AG20443 (cell line): ENCODE results near the gene RRAGB.
"Not testable (repeated sequence)": the region's sequence is repeated elsewhere in the genome, so short reads cannot be mapped to it uniquely, and the experiment has no call there.

Source experiments
- DNase-seq: peaks from one replicate; pipeline ENCODE4 v3.0.0; 2012; ENCODE audit warnings: low spot score, mixed read lengths

The RRAGB gene

DNA sequence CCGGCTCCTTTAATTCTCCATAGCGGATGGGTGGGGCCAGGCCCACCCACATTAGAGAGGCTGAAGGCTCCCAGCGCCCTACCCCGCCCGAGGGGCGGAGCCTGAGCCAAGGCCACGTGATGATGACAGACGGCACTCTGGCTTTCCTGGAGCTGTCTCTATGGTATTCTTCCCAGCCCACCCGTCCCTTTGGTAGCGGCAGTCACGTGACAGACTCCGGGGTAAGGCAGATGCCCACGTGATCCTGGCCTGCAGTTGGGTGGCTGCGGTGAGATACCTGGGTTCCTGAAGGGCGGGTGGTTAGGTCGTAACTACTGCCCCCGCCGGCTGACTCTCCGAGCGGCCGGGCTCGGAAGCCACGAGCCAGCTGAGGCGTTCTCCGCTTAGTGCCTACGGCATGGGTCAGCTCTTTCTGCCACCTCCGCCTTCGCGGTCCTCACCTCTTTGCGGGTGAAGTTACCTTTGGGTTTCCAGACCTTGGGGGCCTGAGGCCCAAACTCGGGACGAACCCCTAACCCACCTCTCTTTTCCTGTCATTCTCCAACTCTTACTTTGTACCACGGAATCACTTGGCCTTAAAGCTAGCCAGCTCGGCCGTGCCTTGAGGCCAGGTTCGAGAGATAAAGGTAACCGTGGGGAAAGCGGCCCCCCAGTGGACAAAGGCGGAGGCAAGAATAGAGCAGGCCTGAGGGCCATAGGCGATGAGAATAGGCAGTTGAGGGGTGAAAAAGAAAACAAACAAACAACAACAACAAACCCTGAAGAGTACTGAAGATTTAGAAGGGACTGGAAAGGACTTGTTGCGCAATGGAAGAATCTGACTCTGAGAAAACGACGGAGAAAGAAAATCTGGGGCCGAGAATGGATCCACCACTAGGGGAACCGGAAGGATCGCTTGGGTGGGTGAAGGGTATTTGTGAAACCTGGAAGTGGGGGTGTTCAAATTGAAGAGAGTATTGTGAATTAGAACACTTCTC lies at the start of gene RRAGB:
Gene RRAGB, plus strand, starts transcription at position 229 of the 977 bp plus-strand sequence. Its CDS starts 579 bp downstream, at position 808.
- peak; percentile 95 for DNase-seq

DNA sequence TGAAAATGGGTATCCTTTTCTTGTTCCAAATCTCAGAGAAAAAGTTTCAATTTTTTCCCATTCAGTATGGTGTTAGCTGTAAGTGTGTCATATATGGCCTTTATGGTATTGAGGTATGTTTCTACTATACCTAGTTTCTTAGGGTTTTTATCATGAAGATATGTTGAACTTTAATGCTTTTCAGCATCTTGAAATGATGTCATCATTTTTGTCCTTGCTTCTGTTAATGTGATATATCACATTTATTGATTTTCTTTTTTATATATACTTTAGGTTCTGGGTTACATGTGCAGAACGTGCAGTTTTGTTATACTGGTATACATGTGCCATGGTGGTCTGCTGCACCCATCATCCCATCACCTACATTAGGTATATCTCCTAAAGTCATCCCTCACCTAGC lies 49.5 kb upstream of the RRAGB start:
- DNase-seq, result no peak

DNA sequence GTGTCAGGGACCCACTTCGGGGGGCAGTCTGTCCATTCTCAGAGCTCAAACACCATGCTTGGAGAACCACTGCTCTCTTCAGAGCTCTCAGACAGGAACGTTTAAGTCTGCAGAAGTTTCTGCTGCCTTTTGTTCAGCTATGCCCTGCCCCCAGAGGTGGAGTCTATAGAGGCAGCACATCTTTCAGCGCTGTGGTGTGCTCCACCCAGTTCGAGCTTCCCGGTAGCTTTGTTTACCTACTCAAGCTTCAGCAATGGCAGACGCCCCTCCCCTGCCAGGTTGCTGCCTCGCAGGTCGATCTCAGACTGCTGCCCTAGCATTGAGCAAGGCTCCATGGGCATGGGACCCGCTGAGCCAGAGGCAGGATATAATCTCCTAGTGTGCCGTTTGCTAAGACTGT lies 29.0 kb upstream of the RRAGB start:
- DNase-seq, result not testable (repeated sequence)

DNA sequence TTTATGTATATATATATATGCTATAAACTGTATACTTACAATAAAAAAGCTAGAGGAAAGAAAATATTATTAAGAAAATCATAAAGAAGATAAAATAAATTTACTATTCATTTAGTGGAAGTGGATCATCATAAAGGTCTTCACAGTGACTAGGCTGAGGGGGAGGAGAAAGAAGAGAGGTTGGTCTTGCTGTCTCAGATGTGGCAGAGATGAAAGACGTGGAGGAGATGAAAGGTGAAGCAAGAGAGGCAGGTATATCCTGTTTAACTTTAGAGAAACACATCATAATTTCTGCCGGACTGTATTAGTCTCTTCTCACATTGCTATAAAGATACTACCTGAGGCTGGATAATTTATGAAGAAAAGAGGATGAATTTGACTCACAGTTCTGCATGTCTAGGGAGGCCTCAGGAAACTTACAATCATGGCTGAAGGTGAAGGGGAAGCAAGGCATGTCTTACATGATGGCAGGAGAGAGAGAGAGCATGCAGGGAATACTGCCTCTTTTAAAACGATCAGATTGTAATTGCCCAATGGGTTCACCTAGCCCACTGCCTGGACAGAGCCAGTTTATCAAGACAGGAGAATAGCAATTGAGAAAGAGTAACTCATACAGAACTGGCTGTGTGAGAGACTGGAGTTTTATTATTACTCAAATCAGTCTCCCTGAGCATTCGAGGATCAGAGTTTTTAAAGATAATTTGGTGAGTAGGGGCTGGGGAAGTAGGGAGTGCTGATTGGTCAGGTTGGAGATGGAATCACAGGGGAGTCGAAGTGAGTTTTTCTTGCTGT lies 22.1 kb upstream of the RRAGB start:
- no peak for DNase-seq

DNA sequence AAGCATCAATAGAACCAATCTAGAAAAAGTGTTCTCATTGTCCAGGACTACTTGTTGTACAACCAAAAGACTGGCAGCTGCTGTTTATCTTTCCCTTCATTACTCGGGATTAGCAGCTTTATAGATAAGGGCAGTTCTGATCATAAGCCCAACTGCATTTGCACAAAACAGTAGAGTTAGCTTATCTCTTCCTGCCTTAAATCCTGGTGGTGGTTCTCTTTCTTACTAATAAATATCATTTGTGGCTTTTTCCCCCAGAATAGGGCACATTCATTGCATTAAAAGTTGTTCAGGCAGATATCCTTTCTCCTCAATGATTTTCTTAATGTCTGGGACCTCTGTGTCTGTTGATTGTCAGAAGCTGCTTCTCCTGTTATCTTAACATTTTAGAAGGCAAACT lies 20.2 kb upstream of the RRAGB start:
- DNase-seq, result no peak

DNA sequence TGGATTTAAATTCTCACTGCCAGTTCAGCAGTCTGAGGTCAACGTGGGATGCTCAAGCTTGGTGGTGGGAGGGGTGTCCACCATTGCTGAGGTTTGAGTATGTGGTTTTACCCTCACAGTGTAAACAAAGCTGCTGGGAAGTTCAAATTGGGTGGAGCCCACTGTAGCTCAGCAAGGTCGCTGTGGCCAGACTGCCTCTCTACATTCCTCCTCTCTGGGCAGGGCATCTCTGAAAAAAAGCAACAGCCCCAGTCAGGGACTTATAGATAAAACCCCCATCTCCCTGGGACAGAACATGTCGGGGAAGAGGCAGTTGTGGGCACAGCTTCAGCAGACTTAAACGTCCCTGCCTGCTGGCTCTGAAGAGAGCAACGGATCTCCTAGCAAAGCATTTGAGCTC lies 14.9 kb upstream of the RRAGB start:
- DNase-seq, result no peak

GRCh38 chrX:55703436-55703835 lies 14.1 kb upstream of the RRAGB start:
- DNase-seq, result not testable (repeated sequence)

DNA sequence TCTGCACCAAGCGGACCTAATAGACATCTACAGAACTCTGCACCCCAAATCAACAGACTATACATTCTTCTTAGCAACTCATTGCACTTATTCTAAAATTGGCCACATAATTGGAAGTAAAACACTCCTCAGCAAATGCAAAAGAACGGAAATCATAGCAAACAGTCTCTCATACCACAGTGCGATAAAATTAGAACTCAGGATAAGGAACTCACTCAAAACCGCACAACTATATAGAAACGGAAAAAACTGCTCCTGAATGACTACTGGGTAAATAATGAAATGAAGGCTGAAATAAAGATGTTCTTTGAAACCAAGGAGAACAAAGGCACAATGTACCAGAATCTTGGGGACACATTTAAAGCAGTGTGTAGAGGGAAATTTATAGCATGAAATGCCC lies 12.5 kb upstream of the RRAGB start:
- DNase-seq, result not testable (repeated sequence)

DNA sequence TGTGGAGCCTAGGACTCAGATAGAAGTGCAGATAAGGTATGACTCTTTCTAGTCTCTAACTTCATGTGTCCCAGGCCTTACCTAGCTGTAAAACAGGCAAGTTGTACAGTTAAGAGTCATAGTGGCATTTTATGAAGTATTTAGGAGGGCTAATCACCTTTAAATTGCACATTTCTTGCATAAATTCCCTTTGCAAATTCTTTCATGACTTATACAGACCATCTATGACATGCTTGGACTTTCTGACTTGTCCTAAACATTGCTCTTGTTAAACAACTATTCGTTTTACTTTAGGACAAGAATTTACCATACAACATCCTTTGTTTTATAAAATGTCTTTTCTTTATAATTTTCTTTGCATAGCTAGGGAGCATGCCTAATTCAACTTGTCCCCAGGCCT lies 7.8 kb upstream of the RRAGB start:
- DNase-seq, result no peak

- peak; percentile 39 for DNase-seq
Observed at GRCh38 chrX:55710701-55711100, 6.8 kb upstream of the RRAGB start.

GRCh38 chrX:55713631-55714030 lies 3.9 kb upstream of the RRAGB start:
- DNase-seq, result no peak

- DNase-seq, result no peak
Observed at GRCh38 chrX:55714161-55714560, 3.4 kb upstream of the RRAGB start.

GRCh38 chrX:55715847-55716246 lies 1.7 kb upstream of the RRAGB start:
- DNase-seq, result no peak

- DNase-seq, result no peak
Observed at GRCh38 chrX:55716937-55717336, 612 bp upstream of the RRAGB start.

- DNase-seq, result no peak
Observed at GRCh38 chrX:55731826-55732225, 14.3 kb downstream of the RRAGB start.

DNA sequence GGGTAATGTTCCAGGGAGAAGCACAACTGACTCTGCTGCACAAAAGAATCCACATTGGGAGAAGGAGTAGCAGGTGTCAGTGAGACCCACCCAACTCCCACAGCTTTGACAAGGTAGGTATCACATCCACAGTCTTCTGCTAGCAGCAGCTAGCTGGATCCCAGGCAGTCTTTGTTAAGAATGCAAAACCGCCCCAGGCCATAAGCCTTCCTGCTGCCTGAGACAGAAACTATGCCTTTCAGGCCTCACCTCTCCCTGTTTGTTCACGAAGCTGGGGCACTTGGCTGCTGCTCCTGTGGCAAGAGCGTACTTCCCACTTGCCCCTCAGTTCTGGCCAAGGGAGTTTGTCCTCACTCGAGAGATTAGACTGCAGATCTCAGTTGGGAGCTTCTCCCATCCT lies 21.4 kb downstream of the RRAGB start:
- no peak for DNase-seq

- DNase-seq, result no peak
Observed at GRCh38 chrX:55742649-55743048, 25.1 kb downstream of the RRAGB start.

DNA sequence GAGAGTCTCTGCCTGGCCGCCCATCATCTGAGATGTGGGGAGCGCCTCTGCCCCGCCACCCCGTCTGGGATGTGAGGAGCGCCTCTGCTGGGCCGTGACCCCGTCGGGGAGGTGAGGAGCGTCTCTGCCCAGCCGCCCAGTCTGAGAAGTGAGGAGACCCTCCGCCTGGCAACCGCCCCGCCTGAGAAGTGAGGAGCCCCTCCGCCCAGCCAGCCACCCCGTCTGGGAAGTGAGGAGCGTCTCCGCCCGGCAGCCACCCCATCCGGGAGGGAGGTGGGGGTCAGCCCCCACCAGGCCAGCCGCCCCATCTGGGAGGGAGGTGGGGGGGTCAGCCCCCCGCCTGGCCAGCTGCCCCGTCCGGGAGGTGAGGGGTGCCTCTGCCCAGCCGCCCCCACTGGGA lies 30.9 kb downstream of the RRAGB start:
- DNase-seq, result not testable (repeated sequence)

DNA sequence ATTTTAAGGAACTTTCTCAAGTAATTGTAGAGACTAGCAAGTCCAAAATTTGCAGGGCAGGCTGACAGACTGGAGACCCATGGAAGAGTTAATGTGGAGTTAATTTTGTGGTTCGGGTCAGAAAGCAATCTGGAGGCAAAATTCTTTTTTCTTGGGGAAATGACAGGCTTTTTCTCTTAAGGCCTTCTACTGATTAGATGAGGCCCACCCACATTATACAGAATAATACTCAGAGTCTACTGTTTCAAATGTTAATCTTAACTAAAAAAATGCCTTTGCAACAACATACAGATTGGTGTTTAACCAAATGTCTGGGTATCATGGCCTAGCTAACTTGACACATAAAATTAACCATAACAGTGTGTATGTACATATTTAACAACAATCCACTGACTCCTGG lies 32.7 kb downstream of the RRAGB start:
- DNase-seq, result no peak

DNA sequence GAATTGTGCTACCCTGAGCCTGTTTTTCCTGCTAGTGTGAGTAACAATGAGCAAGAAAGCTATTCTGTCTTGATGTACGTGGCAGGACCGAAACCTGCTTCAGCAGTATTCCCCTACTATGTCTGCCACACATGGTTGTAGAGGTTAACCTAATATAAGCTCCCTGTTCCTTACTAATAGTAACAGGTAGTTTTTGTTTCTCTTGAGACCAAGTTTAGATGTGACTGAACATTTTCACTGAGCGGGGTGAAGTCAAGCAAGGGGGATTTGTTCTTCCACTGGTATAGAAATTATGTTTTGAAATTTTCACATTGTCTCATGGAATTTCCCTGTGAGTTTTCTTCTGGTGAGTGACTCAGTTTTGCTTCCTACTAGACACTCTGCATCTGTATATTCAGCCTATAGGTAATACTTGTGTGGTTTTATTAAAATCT lies 37.3 kb downstream of the RRAGB start:
- no peak for DNase-seq

DNA sequence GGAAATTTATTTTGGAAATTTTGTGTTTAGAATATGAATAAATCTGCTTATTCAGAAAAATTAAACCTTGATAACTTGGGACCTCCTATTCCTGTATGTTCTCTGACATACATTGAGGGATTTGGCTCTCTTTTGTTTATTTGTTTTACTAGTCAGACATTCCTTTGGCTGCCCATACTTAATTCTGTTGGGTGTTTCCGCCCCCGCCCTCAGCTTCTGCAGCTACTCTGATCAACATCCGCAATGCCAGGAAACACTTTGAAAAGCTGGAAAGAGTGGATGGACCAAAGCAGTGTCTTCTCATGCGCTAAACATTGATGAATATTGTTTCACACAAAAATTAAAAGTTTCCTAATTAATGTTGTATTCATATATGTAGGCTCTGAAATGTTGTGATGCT lies 40.5 kb downstream of the RRAGB start:
- DNase-seq, result no peak

DNA sequence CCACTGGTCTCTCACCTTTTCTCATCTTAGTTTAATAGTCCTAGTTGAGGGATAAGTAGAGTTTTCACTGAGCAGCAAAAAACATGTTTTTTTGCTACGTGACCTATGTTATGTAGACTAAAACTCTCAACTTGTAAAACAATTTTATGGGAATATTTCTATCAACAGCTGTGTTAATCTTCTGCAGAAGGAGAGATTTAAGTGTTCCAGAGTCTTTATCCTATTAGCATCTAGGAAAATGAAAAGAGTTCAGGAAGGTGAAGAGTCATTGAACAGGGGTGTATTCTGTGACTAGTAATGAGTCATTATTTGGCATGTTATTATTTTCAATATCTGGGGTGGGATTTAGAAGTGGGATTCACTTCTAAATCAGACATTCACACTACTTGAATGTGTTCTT lies 41.9 kb downstream of the RRAGB start:
- no peak for DNase-seq

DNA sequence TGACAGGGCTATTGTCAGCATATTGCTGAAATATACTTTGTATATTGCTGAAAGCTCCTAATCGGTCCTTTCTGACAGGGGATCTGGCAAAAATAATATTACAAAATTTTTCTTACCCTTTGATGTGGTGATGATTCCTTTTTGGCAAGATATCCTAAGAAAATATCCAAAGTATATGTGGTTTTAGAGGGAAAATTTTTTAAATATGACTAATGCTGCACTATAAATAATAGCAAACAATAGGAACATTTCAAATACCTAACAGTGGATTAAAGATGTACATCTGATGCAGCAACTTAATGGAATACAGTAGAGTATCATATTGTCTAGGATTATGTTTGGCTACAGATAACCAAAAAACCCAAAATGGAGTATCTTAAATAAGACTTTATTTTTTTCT lies 49.6 kb downstream of the RRAGB start:
- no peak for DNase-seq
